Measurements from ENCODE around the gene CD300LF. TPM values are rescaled to one million over a fixed set of nuclear protein-coding genes. Genes with fewer than 3 reads are reported as not detected.

The CD300LF gene
- total RNA-seq, 4 donors from 2014 or later = 0.27 to 0.41 TPM; not detected in 2

DNA sequence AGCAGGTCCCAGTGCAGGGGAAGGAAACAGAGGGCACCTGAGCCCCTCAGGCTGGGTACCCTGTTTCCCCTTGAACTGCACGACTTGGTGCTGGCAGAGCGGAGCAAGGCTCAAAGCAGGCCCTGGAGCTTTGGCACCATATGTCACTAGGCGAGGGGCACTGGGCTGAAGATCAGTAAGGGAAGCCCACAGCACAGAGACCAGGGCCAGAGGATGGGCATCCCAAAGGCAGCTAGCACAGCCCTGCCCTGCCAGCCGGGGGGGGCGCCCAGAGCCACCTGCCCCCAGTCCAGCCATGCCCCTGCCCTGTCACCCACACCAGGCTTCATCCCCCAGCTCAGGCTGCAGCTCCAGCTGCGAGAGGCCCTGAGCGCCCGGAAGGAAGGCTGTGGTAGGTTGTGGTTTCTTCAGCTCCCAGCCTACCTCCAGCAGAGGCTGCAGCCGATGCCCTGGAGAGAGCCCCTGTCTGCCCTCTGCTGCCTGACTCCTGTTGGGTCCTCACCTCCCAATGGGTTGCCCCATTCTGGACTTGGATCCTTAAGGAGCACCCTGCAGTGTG is 46.6 kb upstream of the CD300LF start:
- Histone ChIP-seq H3K4me1 (no peaks in the 10 kb centered on the region), H3K9me3 (no peaks in the 10 kb centered on the region), H3K27ac (no peak overlapping the region), H3K4me3 (no peak overlapping the region), H3K27me3 (no peaks in the 10 kb centered on the region), H3K36me3 (no peaks in the 10 kb centered on the region)
- TF ChIP-seq, protein P1, sequence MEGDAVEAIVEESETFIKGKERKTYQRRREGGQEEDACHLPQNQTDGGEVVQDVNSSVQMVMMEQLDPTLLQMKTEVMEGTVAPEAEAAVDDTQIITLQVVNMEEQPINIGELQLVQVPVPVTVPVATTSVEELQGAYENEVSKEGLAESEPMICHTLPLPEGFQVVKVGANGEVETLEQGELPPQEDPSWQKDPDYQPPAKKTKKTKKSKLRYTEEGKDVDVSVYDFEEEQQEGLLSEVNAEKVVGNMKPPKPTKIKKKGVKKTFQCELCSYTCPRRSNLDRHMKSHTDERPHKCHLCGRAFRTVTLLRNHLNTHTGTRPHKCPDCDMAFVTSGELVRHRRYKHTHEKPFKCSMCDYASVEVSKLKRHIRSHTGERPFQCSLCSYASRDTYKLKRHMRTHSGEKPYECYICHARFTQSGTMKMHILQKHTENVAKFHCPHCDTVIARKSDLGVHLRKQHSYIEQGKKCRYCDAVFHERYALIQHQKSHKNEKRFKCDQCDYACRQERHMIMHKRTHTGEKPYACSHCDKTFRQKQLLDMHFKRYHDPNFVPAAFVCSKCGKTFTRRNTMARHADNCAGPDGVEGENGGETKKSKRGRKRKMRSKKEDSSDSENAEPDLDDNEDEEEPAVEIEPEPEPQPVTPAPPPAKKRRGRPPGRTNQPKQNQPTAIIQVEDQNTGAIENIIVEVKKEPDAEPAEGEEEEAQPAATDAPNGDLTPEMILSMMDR (IDR thresholded peaks at IDR 0.05) = no peak
- TF ChIP-seq POLR2A (IDR thresholded peaks at IDR 0.05) = no peak
- DNase-seq = no peak
- intact Hi-C loops (cut with DNase I; ENCODE audit: low total_unique reads) = no loop called here

DNA sequence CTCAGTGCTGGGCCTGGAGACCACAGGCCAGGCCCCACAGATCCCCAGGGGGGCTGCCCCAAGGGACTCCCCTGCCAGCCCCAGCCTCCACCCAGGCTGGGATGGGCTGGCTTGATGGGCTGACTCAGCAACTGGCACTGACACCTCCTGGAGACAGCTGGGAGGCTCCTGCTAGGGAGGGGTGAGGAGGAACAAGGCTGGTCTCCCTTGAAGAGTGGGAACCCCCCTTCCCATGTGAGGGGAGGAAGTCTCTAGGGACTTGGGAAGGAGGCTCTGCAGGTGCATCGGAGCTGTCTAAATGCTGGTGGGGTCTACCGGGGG is 46.1 kb upstream of the CD300LF start:
- no peaks in the 10 kb centered on the region for H3K4me1 ChIP-seq
- no peaks in the 10 kb centered on the region for H3K27me3 ChIP-seq
- H3K27ac ChIP-seq = no peak overlapping the region
- no peaks in the 10 kb centered on the region for H3K9me3 ChIP-seq
- no peak overlapping the region for H3K4me3 ChIP-seq
- intact Hi-C loops (cut with DNase I; ENCODE audit: low total_unique reads) = no loop called here
- no peak for TF ChIP-seq POLR2A (IDR thresholded peaks at IDR 0.05)
- TF ChIP-seq, protein P1 (IDR thresholded peaks at IDR 0.05) = no peak
- H3K36me3 ChIP-seq = no peaks in the 10 kb centered on the region
- no peak for DNase-seq

DNA sequence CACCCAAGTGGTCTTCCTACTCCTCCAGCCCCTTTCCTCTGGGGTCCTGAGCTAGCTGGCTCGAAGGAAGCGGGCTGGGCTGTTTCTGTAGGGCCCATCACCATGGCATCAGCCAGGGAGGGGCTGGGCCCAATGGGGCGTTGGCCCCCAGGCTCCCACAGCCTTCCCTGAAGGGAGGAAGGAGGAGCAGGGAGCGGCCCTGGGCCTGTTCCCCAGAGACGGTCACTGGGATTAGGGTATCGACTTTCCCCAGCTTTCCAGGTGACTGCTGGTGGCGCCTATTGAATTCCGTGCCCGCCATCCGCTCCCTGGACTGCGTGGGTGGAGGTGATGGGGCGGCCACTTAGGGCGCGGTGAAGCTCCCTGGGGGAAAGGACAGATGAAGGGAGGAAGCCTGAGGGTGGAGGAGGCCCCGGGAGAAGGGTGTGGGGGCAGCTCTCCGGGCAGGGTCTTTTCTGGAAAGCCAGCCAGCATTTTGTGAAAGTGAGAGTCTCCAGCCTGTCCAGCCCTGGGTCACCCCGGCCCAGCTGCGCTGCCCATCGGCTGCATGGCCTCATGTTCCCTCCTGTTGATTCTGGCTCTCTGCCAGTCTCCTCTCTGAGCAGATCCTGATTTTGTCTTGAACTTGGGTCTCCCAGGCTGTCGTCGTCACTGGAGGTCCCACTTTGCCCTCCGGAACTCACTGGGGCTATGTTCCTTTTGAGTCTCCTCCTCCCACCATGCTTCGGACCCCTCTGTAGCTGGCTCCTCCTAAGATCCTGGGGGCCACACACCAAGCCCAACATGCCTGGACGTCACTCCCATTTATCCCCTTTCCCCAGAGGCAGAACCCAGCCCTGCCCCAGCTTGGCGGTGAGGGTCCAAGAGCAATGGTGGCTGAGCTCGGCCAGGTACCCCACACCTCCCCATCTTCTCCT is 45.5 kb upstream of the CD300LF start:
- Histone ChIP-seq H3K4me3 (no peak overlapping the region), H3K27ac (no peak overlapping the region), H3K9me3 (no peaks in the 10 kb centered on the region), H3K27me3 (no peaks in the 10 kb centered on the region), H3K4me1 (no peaks in the 10 kb centered on the region), H3K36me3 (no peaks in the 10 kb centered on the region)
- TF ChIP-seq, protein P1 (IDR thresholded peaks at IDR 0.05) = no peak
- no peak for TF ChIP-seq POLR2A (IDR thresholded peaks at IDR 0.05)
- DNase-seq = no peak
- intact Hi-C loops (cut with DNase I; ENCODE audit: low total_unique reads) = no loop called here

DNA sequence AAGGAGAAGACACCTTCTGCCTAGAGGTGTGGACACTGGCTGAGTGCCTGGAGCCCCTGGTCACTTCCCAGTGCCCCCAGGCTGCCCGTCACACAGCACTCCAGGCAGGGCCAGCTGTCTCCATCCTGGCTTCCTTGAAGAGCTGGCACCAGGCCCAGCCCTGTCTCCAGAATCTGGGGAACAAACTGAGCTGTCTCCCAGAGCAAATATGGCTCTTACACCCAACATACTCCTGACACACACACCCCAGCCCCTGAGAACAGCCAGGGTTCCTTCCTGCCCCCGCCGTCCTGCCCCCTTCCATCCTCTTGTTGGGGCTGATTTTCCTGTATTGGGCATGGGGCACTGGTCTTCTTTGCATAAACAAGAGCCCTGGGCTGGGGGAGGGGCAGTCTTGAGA is 44.8 kb upstream of the CD300LF start:
- intact Hi-C loops (cut with DNase I; ENCODE audit: low total_unique reads) = no loop called here
- DNase-seq = no peak

DNA sequence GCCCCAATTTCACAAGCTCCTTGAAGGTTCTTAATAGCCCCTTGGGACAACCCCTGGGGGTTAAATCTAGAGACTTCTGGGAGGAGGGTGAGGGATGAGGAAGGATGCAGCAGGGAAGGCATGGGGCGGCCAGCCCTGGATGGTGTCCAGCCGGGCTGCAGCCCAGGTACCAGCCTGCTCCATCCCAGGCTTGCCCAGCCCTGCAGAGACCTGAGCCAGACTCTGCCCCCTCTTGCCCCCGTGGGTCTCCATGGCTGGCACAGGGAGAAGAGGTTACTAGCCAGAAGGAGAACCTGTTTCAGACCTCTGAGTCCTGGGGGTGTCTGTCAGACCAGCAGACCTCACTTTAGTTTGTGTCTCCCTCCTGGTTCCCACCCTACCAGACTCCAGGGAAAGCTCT is 44.2 kb upstream of the CD300LF start:
- TF ChIP-seq, protein P1 (IDR thresholded peaks at IDR 0.05) = no peak
- no peak for TF ChIP-seq POLR2A (IDR thresholded peaks at IDR 0.05)
- H3K36me3 ChIP-seq = no peaks in the 10 kb centered on the region
- DNase-seq = no peak
- intact Hi-C loops (cut with DNase I; ENCODE audit: low total_unique reads) = no loop called here
- no peaks in the 10 kb centered on the region for H3K4me1 ChIP-seq
- no peak overlapping the region for H3K27ac ChIP-seq
- no peaks in the 10 kb centered on the region for H3K9me3 ChIP-seq
- no peak overlapping the region for H3K4me3 ChIP-seq
- no peaks in the 10 kb centered on the region for H3K27me3 ChIP-seq

More for the DNA sequence above, 44.8 kb upstream of the CD300LF start:
- Histone ChIP-seq H3K27ac (no peak overlapping the region), H3K4me1 (no peaks in the 10 kb centered on the region), H3K36me3 (no peaks in the 10 kb centered on the region), H3K4me3 (no peak overlapping the region), H3K27me3 (no peaks in the 10 kb centered on the region), H3K9me3 (no peaks in the 10 kb centered on the region)
- TF ChIP-seq, protein P1 (IDR thresholded peaks at IDR 0.05) = no peak
- TF ChIP-seq POLR2A (IDR thresholded peaks at IDR 0.05) = no peak

Data from uterus (tissue), 4 donors.